Heart right ventricle (tissue), 16 donors: Measurements from ENCODE around the gene ERICH6. TPM values are rescaled to one million over a fixed set of nuclear protein-coding genes. Genes with fewer than 3 reads are reported as not detected.

ENCODE experiments used
- ATAC-seq, 8 donors: fragments of 200-7000 bp; cut with Tn5 transposase; one replicate each; pipeline ENCODE4 v1.9.1; 2020; ENCODE audit warnings: mild to moderate bottlenecking in 8 of 8, moderate library complexity in 8 of 8, moderate number of reproducible peaks in 1 of 8
- DNase-seq, 2 donors: peaks; one replicate each; pipeline ENCODE4 v3.0.0-alpha.2; 2020
- H3K27ac ChIP-seq, 10 donors: fragments of 200-600 bp; sonication (generic) in 2 of 10; one replicate each; pipeline versions ENCODE4 v1.5.0 to v1.8.0; 2020 to 2022; ENCODE audit warnings: mild to moderate bottlenecking in 3 of 10
- H3K27me3 ChIP-seq, 7 donors: fragments of 200-600 bp; one replicate each; pipeline ENCODE4 v1.8.0; 2021 to 2022; ENCODE audit warnings: mild to moderate bottlenecking in 2 of 7
- H3K36me3 ChIP-seq, 9 donors: fragments of 200-600 bp; sonication (generic) in 1 of 9; one replicate each; pipeline versions ENCODE4 v1.5.0 to v1.8.0; 2020 to 2022; ENCODE audit warnings: mild to moderate bottlenecking in 2 of 9
- H3K4me1 ChIP-seq, 9 donors: fragments of 200-600 bp; sonication (generic) in 1 of 9; one replicate each; pipeline versions ENCODE4 v1.5.0 to v1.8.0; 2020 to 2022; ENCODE audit warnings: mild to moderate bottlenecking in 4 of 9
- H3K4me3 ChIP-seq, 10 donors: fragments of 200-600 bp; sonication (generic) in 2 of 10; one replicate each; pipeline versions ENCODE4 v1.5.0 to v1.8.0; 2020 to 2022; ENCODE audit warnings: mild to moderate bottlenecking in 7 of 10, moderate library complexity in 2 of 10
- H3K9me3 ChIP-seq, 11 donors: fragments of 200-600 bp in 10 of 11; sonication (generic) in 2 of 11; one replicate each; pipeline versions ENCODE4 v1.5.0 to v1.8.0; 2013 to 2022; ENCODE audit warnings: mild to moderate bottlenecking in 2 of 11, control low read depth in 1 of 11, moderate library complexity in 1 of 11
- WGBS, 2 donors: extraction: QIAGEN DNeasy Blood & Tissue Kit; methylation state at CpG; one replicate each; pipeline ENCODE4 v1.1.7; 2013; ENCODE audit warnings: inconsistent platforms in 1 of 2; 5-methylcytosine and 5-hydroxymethylcytosine counted together
- intact Hi-C, 10 donors: fragments of 100-400 bp; cut with DNase I; formaldehyde crosslinking; loops; one replicate each; pipeline versions ENCODE4 v1.11.1 to v1.14.2; 2022
- long read RNA-seq, 3 donors: library from polyadenylated mRNA; unstranded; transcript quantifications; one replicate each; pipeline ENCODE4 v2.0.0, GENCODE V29; 2020 to 2021
- polyA plus RNA-seq, 2 donors: library from polyadenylated mRNA; stranded (reverse); fragments of 200-250 nt; gene quantifications; one replicate each; pipeline ENCODE4 v1.2.3, GENCODE V29; 2013
- total RNA-seq, 10 donors: library from RNA; stranded (reverse); fragmentation: NEBNext Ultra II Directional in 3 of 10; extraction: Animal tissue kit (Norgen Biotek cat#: 25700) in 3 of 10; gene quantifications; one replicate each; pipeline versions ENCODE4 v1.2.1 to v1.2.4, GENCODE V29; 2021 to 2023
- TF ChIP-seq, protein P1 (sequence below), 9 donors: fragments of 200-600 bp; sonication (generic) in 2 of 9; IDR thresholded peaks; one replicate each; pipeline versions ENCODE4 v1.5.0 to v1.8.0; 2021 to 2022; ENCODE audit warnings: antibody characterized with exemption in 9 of 9, mild to moderate bottlenecking in 5 of 9, moderate library complexity in 1 of 9
- donor health status: Arrhythmogenic right ventricular cardiomyopathy.
- donor health status: ischemic (EF 13 %, LVEDD 7.1; RV severe dilation, severe dysfunction).
- donor health status: healthy with polysubstance abuse.
- donor health status: DM: no; HTN: yes; CAD: no.
- donor health status: DM: no; HTN: no; CAD: no.
- donor health status: ischemic (EF 25% LVEDD 6.9; RV normal size, moderate dysfunction).
- donor health status: ischemic (EF 25% LVEDD 5.7; RV mildly dilated, moderate dysfunction).
- donor health status: healthy.
- donor health status: DM: yes; HTN: yes; CAD: no.
- donor health status: Ischemic cardiomyopathy.
- donor health status: ischemic (EF 35%, LVEDD 5.7; RV mildly dilated, moderate dysfunction).
- donor health status: nonischemic (EF 11% LVEDD 7.7; RV severe dilation, severe dysfunction).
- donor health status: DM: yes; HTN: yes; CAD: no.
- donor health status: PGD.
- donor health status: ischemic (EF 29% LVEDD 5.4; RV normal size, mild dysfunction).
- donor health status: nonischemic (EF 23%, LVEDD 6.1; RV moderate dilation, normal function).

Gene ERICH6
- under 1 TPM in 2 of 10 donors, not detected in 8; 0.20 to 0.56 TPM for total RNA-seq
- not detected for polyA plus RNA-seq
- long read RNA-seq, donor 1: 0 reads
- long read RNA-seq, donor 2: 0 reads
- long read RNA-seq, donor 3: 0 reads

DNA sequence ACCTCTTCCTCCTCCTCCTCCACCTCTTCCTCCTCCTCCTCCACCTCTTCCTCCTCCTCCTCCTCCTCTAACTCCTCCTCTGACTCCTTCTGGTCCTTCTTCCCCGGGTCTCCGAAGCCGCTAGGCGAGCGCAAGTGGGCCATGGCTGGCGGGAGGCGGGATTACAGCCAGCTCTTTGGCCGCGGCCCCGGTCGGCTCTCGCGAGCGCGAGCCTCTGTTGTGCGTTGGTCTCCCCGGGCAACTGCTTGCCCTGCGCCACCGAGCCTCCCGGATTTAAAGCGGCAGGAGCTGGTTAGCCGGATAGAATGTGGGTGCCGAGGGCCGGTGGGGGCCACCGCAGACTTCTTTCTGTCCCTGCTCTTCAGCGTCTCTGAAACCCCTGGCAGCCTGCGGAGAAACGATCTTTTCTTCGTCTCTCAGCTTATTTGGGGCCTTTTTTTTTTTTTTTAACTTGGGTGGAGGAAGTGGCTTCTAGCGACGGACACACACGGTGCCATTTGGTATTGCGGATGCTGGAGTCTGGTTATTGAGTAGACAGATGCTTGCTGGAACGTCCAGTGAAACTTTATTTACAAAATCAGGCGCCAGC, at the start of gene ERICH6:
ERICH6 (minus strand) TSS at position 165 of the 589 bp plus-strand sequence; CDS start at position 143, 22 bp downstream.
- Histone ChIP-seq H3K9me3 (no peaks in the 10 kb centered on the region), H3K4me1 (peaks cover 0 to 17% (median 9%) of the 10 kb centered on the region in 9 donors), H3K4me3 (peak within 1 kb of the TSS; percentile 56 to 85 (median 70)), H3K27me3 (no peaks in the 10 kb centered on the region), H3K36me3 (peaks cover 0 to 9% (median 0%) of the 10 kb centered on the region in 9 donors), H3K27ac (peak within 1 kb of the TSS; percentile 35 to 91 (median 77))
- DNase-seq (peak; percentile 92 to 93), ATAC-seq (peak; percentile 98 to 100 (median 99))
- TF ChIP-seq, protein P1, sequence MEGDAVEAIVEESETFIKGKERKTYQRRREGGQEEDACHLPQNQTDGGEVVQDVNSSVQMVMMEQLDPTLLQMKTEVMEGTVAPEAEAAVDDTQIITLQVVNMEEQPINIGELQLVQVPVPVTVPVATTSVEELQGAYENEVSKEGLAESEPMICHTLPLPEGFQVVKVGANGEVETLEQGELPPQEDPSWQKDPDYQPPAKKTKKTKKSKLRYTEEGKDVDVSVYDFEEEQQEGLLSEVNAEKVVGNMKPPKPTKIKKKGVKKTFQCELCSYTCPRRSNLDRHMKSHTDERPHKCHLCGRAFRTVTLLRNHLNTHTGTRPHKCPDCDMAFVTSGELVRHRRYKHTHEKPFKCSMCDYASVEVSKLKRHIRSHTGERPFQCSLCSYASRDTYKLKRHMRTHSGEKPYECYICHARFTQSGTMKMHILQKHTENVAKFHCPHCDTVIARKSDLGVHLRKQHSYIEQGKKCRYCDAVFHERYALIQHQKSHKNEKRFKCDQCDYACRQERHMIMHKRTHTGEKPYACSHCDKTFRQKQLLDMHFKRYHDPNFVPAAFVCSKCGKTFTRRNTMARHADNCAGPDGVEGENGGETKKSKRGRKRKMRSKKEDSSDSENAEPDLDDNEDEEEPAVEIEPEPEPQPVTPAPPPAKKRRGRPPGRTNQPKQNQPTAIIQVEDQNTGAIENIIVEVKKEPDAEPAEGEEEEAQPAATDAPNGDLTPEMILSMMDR (IDR thresholded peaks at IDR 0.05): peak in 4 of 9 donors; percentile 12 to 26 (median 22)
- 0 to 1% methylated on average over 35 of the region's 35 CpGs for WGBS, 2 donors
- intact Hi-C loops: loop anchor here in 6 of 10 donors (5.0 to 10.0 kb wide), 4 partner anchors 89 to 157 kb away; partner anchors contain the start of genes SELENOT (in 5 of the 6), EIF2A (in 3 of the 6) and SERP1 (in 3 of the 6)

- 55 to 68% methylated on average over 2 of the region's 2 CpGs for WGBS, 2 donors
- Histone ChIP-seq H3K27ac (peak overlapping the region in 2 of 10 donors; percentile 20 to 21), H3K9me3 (no peaks in the 10 kb centered on the region), H3K36me3 (peaks cover 0 to 18% (median 0%) of the 10 kb centered on the region in 9 donors), H3K4me1 (peaks cover 0 to 81% (median 61%) of the 10 kb centered on the region in 9 donors), H3K27me3 (no peaks in the 10 kb centered on the region), H3K4me3 (no peak overlapping the region)
- DNase-seq (no peak), ATAC-seq (peak in 1 of 8 donors; percentile 23)
- TF ChIP-seq, protein P1 (IDR thresholded peaks at IDR 0.05): no peak
- intact Hi-C loops: no loop called here
These were observed 48.1 kb upstream of the ERICH6 start for GRCh38 chr3:150751781-150752263.

GRCh38 chr3:150749255-150749654, 45.5 kb upstream of the ERICH6 start:
- intact Hi-C loops: no loop called here
- TF ChIP-seq, protein P1 (IDR thresholded peaks at IDR 0.05): no peak
- no peak for DNase-seq
- Histone ChIP-seq H3K27ac (no peak overlapping the region), H3K4me1 (peaks cover 0 to 80% (median 54%) of the 10 kb centered on the region in 9 donors), H3K9me3 (no peaks in the 10 kb centered on the region), H3K36me3 (peaks cover 0 to 11% (median 0%) of the 10 kb centered on the region in 9 donors), H3K27me3 (no peaks in the 10 kb centered on the region), H3K4me3 (no peak overlapping the region)
- WGBS, 2 donors: 80 to 83% methylated on average over 6 of the region's 6 CpGs
- no peak for ATAC-seq

- WGBS, 2 donors: 77 to 89% methylated on average over 1 of the region's 1 CpG
- TF ChIP-seq, protein P1 (IDR thresholded peaks at IDR 0.05): no peak
- peaks cover 0 to 84% (median 58%) of the 10 kb centered on the region in 9 donors for H3K4me1 ChIP-seq
These were observed 44.9 kb upstream of the ERICH6 start for GRCh38 chr3:150748684-150749047.

More at GRCh38 chr3:150748684-150749047, 44.9 kb upstream of the ERICH6 start:
- peak overlapping the region in 1 of 10 donors; percentile 33 for H3K27ac ChIP-seq
- ATAC-seq (no peak), DNase-seq (no peak)
- no peaks in the 10 kb centered on the region for H3K27me3 ChIP-seq
- peaks cover 0 to 11% (median 0%) of the 10 kb centered on the region in 9 donors for H3K36me3 ChIP-seq
- no peak overlapping the region for H3K4me3 ChIP-seq
- intact Hi-C loops: no loop called here
- no peaks in the 10 kb centered on the region for H3K9me3 ChIP-seq
